GM18858 (cell line): Measurements from ENCODE around the gene FEM1C.

Experiments
- ATAC-seq: cut with Tn5 transposase; IDR thresholded peaks from one replicate; pipeline ENCODE4 v1.9.1; 2021; ENCODE audit not compliant: unreplicated experiment

Gene FEM1C

DNA sequence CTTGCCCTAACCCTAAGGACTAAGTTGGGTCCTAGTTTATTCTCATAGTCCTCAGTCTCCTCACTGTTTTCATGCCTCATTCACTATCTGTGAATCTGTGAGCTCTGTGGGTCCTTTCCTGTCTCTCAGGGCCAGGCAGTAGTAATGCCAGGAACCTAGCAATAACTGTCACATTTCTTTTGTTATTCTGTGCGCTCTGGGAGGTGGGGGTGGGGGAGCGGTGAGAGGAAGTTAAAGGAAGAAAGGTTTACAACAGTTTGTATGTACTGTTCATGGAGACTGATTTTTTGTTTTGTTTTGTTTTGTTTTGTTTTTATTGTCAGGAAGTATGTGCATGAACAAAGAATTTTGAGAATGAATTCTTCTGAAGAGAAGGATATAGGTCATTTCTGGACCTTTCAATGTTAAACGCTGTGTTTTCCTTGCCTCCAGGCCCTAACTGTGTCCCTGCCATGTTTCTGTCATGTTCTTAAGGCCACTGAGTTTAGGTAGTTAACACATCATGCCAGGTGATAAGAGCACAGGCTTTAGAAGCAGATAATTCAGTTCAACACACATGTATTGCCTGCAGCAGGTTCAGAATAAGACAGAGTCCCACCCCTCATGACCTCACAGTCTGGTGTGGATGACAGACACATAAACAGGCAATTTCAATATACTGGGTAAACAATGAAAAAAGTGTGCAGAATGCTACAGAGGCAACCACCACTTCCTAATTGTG is 13.3 kb upstream of the FEM1C start:
- ATAC-seq, result no peak

DNA sequence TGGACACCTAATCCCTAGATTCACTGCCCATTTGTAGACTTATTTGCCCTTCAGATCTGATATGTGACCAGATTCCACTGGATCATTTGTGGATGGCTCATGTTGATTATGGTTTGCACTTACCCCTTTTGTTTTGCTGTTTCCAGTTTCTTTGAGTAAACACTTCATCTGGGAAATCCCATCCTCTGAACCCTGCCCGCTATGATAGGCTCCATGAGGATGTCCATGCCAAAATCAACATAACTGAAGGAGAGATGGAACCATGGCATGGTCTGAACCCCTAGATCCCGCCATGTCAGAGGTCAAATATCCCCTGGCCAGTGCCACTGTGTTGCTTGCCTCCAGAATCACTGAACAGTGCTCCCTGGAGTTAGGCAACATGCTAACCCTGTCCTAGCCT is 11.7 kb upstream of the FEM1C start:
- no peak for ATAC-seq

DNA sequence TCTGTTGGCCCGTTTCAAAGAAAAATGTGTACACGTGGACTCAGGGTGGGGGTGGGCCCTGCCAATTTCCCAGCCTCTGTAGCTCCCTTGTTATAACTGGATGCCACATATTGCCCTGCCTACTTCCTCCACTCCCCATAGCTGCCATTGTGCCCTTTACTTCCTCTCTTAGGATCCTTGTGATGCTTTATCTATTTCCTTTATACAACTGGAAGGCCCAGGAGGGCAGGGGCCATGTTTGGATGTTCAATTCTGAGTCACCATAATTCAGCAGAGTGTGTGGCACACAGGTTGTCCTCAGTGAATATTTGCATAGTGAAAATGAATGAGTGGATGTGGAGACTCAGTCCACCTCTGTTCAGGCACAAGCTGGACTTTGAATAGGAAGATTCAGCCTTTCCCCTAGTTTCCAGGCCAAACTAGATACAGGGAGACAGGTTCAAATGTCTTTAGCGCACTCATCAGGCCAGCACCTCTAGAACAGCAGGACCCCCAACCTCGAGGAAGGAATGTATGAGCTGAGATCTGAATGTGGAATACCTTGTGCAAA is 10.6 kb upstream of the FEM1C start:
- ATAC-seq, result no peak

DNA sequence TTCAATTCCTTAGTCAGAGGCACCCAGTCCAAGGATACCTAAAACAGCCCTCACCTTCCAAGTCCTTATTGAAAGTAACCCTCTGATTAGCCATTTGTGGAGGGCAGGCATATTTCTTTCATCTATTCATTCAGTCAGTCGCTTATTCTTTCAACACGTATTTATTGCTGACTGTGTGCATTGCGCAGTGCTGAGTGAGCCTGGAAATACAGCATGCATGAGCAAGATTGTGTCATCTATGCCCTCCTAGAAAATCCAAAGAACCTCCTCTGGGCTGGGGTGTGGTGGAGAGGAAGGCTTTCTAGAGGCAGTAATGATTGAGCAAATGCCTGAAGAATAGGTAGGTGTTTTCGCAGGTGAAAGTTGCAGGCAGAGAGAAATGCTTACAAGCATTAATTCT is 8.5 kb upstream of the FEM1C start:
- ATAC-seq, result no peak

DNA sequence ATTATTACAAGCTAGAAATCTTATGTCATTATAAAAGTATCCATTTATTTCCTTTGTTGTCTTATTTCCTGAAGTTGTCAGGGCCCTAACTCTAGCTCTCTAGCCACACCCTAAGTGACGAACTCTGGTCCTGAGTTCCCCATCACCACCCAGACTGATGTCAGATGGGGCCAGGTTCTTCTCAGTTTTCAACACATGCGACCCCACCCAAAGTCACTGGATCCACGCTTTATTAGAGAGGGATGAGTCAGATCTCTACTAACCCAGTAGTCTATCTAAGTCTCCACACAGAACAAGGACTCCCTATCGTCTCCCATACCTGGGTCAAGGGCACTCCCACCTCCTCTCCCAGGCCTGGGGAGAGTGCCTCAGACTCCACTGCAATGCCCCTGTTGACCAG is 6.8 kb upstream of the FEM1C start:
- ATAC-seq, result no peak

DNA sequence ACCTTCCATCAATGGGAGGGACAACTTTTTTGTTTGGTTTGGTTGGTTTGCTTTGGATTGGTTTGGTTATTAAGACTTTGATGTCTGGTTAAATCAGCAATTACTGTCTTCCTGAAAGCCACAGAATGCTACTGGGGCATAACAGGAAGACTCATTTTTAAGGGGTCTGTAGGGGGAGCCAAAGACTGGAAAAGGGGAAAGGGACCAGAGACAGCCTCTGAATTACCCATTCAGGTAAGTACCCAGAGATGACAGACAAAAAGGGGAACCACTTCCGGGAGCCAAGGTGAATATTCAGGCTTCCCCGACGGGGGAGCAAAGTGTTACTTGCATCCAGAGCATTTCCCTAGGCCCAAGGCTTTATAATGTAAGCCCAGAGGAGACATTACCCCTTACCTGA is 4.6 kb upstream of the FEM1C start:
- ATAC-seq, result no peak

DNA sequence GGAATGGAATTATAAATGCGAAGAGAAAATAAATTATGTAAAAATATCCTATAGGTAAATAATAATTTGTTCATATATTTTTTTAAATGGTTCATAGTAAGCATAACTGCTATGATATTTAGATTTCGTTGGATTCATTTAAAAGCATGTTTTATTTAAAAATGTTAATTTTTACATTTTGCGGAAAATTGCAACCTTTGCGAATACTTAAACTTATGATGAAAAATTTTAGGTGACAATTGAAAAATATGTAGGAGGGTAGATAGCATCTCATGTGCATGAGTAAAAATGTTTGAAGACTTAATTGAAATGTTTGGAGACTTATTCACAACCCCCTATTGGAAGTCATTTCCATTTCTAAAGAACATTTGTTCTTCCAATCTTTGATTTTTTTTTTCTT is 4.1 kb upstream of the FEM1C start:
- no peak for ATAC-seq

DNA sequence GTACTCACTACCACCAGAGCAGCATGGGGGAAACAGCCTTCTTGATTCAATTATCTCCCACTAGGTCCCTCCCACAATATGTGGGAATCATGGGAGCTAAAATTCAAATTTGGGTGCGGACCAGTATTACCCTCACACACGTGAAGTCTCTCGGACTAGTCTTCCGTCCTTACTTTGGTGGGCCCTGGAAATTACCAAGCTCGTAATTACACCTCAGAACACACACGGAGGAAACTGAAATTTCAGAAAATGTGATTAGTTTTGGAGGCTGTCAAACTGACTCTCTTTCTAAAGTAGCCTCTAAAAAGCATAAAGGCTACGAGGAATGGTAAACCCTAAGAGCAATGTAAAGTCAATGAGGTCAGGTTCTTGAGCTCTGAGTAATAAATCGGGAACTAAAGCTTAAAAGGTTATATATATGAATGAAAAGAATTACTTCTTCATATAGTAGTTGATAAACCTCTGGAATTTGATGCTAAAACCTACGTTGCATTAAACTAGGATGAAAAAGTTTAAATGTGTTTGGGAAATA is 842 bp upstream of the FEM1C start:
- ATAC-seq, result no peak

DNA sequence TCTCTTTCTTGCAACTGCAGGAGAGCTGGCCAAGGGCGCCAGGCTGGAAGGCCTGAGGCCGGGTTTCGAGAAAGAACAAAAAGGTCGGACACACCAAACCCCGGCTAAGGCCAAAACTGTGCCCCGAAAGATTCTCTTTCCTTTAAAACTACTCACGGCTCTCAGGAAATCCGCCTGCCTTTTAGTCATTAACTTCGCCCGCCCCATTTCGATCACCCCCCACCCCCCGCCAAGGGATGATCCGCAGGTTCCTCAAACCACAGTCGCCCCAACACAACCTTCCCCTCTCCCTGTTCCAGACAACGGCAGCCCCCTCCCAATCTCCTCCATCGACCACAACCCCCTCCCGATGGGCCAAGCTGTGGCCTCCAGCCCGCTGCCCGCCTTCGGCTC is 536 bp downstream of the FEM1C start:
- no peak for ATAC-seq

DNA sequence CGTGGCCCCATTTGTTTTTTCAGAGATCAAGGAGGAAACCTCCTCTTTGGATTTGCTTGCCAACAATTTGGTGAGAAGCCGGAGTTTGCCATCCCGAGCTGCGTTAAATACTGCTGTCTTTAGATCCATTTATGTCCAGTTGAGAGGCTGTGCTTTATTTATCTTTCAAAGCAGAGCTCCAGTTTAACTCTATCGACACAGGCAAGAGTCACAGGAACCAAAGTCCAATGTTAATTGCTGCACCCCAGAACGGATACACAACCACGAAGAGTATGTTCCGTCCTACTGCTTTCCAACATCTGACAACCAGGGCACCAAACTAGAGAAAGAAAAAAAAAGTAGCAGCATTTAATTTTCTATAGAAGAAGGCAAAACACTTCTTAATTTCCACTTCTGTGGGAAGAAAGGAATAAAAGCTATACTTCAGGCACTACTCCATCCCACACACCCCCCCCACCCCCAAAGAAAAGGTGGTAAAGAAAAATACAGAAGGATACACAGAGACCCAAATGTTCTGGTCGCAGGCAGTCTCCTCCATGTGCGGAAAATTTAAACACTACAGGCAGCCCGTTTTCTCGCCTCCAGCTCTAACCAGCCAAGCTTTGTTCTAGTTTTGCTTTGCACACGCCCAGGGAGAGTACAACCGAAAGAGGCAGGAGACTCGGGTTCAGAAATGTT is 1.1 kb downstream of the FEM1C start:
- peak; percentile 28 for ATAC-seq

DNA sequence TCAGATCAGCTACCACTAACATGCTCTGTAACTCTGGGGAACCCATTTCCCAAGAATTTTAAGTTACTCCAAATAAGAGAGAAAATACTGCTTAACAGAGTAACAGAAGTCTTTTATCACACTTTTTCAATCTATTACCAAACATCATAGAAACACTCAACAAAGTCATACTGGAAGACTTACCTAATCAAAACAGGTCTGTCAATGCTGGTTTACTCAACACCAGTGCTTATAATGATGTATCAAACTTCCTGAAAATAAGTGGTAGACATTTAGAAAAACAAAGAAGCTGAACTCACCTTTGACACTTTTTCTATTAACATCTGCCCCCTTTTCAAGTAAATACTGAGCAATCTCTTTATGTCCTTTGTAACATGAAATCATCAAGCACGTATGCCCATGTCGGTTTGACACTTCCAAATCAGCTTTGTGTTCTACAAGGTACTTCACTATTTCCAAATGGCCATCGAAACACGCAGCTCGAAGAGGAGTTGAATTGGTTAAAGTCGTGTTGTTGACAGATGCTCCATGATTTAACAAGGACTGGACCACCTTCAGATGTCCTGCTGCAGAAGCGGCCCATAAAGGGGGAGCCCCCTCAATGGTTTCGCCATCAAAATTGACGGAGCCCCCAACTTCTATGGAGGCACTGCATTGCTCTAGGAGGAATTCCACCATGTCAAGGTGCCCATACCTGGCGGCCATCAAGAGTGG is 1.8 kb downstream of the FEM1C start:
- ATAC-seq, result no peak

DNA sequence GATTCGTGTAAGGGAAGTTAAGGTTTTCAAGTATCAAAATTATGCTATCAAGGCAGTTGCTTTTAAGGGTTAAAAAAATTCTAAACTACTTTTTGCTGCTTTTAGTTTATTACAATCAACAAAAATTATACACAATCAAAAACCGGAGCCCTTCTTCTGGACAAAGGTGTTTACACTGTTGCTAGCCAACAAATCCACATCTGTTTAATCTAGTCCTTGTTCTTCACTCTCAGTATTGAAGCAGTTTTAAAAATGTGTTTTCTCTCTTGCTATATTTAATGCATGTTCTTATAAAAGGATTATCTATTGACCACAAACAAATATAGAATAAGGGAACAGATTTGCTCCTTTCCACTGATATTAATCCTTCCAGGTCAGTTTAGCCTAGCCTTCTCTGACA is 2.5 kb downstream of the FEM1C start:
- ATAC-seq, result no peak

DNA sequence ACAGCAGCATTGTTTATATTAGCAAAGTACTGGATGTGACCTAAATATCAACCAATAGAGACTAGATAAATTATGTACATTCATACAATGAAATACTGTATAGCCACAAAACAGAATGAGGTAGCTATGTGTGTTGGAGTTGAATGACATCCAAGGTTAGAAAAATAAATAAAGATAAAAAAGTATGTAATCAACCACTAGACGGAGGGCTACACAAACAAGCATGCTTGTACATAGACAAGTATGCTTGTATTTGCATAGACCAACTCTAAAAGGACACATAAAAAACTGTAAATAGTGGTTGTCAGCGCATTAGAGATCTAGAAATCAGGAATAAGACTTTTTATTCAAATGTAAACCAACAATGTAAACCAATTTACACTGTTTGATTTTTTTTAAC is 3.0 kb downstream of the FEM1C start:
- no peak for ATAC-seq

DNA sequence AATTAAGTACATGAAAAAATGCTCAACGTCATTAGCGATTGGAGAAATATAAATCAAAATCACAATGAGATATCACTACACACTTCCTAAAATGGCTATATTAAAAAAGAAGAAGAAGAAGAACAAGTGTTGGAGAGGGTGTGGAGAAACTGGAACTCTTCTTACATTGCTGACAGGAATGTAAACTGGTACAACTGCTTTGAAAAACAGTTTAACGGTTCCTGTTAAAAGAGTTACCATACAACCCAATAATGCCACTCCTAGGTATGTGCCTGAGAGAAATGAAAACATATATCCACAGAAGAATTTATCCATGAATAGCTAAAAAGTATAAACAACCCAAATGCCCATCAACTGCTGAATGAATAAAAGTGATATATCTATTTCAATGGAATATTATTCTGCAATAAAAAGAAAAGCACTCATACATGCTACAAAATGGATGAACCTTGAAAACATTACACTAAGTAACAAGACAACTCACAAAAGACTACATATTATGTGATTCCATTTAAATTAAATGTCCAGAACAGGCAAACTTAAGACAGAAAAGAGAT is 9.0 kb downstream of the FEM1C start:
- ATAC-seq, result no peak

DNA sequence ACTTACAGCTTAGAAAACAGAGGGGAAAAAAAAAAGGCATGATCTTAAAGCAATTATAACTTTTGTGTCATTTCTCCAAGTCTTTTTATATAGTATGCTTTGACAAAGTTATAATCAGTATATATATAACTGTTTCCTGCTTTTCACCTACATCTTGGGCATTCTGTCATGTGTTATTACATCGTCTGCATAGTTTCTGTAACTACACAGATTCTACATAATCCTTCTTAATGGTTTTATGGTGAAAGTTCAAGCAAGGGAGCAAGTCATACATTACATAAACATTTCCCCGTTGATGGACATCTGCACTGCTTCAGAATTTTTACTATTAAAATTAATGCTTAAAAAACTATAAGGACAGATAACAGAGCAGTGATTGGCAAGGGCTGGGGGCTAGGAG is 12.1 kb downstream of the FEM1C start:
- ATAC-seq, result no peak

DNA sequence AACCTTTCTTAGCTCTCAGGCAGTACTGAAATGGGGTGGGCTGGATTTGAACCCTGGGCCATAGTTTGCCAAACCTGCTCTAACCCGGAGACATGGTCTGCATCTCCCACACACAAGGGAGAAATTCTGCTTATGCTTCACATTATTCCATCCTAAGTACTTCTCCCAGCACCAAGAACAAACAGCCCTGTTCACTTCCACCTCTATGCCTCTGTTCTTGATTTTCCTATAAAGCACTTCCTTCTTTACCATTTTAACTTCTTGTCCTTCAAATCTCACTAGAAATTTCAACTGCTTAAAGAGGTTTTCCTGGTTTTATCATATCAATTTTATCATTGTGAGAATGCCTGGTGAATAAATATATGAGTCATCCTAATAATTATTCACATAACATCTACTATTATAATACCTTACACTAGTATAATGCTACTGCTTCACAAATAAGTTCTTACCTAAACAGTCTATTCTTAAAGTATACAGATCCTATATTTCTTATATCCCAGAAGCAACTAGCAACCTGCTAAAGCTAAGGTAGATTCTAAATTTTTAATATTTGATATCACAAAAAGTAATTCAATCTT is 12.7 kb downstream of the FEM1C start:
- no peak for ATAC-seq

DNA sequence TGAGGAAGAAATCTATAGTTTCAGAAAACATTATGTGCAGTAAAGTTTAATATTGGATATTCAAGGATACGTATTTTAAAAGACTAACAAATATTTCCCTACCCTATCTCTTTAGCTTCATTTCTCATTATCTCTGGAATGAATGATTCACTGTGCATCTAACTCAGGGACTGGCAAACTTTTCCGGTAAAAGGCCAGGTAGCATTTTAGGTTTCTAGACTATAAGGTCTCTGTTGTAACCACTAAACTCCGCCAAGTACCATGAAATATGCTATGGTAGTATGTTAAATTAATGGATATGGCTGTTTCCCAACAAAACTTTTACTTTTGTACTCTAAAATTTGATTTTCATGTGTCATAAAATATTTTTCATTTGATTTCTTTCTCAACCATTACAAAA is 13.2 kb downstream of the FEM1C start:
- ATAC-seq, result no peak

DNA sequence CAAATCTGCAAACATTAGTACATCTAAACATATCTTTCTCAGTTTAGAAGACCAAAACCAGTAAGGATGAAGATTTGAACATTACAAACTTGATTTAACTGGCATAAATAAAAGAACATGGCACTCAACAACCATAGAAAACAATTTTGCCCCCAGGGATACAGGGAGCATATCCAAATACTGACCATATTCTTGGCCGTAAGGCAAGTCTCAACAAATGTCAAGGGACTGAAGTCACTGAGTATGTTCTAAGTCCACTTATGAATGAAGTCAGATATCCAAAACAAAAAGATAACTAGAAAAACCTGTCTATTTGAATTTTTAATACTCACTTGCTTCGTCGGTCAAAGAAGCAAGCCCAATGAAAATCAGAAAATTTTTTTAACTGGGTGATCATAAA is 14.1 kb downstream of the FEM1C start:
- ATAC-seq, result no peak

DNA sequence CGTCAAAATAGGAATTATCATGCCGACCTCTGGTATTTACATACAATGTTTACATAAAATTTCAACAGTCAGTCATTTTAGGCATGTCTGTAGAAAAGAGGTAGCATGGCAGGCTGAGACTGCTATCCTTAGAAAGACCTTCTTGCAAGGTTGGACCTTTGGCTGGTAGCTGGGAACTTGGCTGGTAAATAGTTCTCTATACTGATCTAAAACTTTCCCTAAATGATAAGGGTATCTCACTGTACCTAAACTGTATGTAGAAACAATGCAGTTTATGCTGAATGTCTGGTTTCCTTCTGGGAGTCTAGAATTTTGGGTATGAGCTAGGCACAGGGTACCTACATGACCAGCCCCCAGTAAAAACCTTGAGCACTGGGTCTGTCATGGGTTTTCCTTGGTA is 18.0 kb downstream of the FEM1C start:
- no peak for ATAC-seq

DNA sequence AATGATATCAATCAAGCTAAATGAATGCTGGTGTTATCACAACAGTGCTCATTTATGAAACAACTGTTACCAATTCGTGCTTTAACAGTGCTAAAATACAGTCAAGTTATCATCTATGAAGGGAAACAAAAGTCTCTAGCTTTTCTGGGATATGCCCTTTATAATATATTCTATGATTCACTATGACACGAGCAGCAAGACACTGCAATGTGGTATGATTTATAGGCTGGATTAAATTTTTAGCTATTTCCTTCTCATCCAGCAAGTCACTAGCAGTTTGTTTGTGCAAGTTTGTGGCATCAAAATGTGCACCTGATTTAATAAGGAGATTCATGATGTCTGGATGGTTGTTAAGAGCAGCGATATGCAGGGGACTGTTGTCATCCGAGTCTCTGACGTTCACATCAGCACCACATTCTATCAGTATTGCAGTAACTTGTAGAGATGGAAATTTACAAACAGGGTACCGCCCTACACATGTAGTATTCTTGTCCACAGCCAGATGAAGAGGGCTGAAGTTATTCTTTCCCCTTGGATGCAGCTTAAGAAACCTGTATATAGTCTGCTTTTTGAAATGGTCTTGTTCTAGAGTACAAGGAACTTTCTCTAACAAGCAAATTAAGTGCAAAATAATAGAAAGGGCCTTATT is 20.3 kb downstream of the FEM1C start:
- ATAC-seq, result no peak
